ENCODE measurements around the gene DNM1L. TPM values are rescaled to one million over a fixed set of nuclear protein-coding genes. Genes with fewer than 3 reads are reported as not detected.
A peak's percentile ranks its signal among the peaks of the same experiment; 100 is the strongest.

Gene DNM1L
- total and polyA plus RNA-seq, 10 of the 15 experiments (the other 5 are each of a cell fraction or from before 2014, with no cell fraction given) = 23.1 to 201 (median 63.9) TPM

DNA sequence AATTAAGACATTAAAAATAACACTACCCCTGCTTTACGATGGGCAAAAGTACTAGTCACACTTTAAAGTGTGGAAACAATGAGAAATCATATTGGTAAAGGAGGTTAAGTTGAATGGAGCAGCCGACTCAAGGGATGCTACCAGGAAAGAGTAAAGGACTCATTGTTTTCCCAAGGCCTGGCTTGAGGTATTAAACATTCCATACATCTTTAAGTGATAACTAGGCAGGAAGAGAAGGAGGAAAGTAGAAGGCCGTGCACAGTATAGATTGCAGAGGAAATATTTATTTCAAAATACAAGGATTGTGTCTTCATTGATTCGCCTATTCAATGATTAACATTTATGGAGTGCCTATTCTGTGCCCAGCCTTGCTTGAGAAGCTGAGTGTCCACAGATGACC lies 97.2 kb downstream of the DNM1L start:
- no peaks in the 10 kb centered on the region for H3K27me3 ChIP-seq (replicated peaks in 1 of 2; ENCODE audit: control insufficient read depth in 2 of 2, insufficient read depth in 2 of 2, low read length in 1 of 2)
- H2AFZ ChIP-seq (ENCODE audit: control insufficient read depth, low read depth, low read length) = no peak overlapping the region
- WGBS (ENCODE audit: insufficient coverage, insufficient replicate concordance, low lambda C conversion rate, missing lambda C conversion rate) = 47% methylated on average over 4 of the region's 4 CpGs
- H3K4me2 ChIP-seq (ENCODE audit: control insufficient read depth, insufficient read depth) = no peak overlapping the region
- H3K4me3 ChIP-seq = no peak overlapping the region
- ChIA-PET CTCF (no interaction called here), SMC1A (ENCODE audit: uncharacterized antibody, unreplicated experiment) (interaction anchor here (1.3 kb wide), 1 partner anchor 20 kb away, joined by 4 read pairs; the partner anchor contains the start of gene YARS2), POLR2A (interaction anchor here (0.5 kb wide), 1 partner anchor 12 kb away, joined by 5 read pairs; no protein-coding TSS in a partner anchor), RAD21 (ENCODE audit: unreplicated experiment) (no interaction called here)
- no peaks in the 10 kb centered on the region for H4K20me1 ChIP-seq (ENCODE audit: control insufficient read depth, insufficient read depth)
- DNase-seq (ENCODE audit: low read depth, low spot score) = no peak
- H3K27ac ChIP-seq (ENCODE audit: control insufficient read depth, insufficient read depth) = no peak overlapping the region
- FAIRE-seq = no peak
- no TSS peak for BruUV-seq (replicated peaks)
- H3K79me2 ChIP-seq (ENCODE audit: control insufficient read depth, insufficient read depth, low read length) = no peaks in the 10 kb centered on the region
- ATAC-seq = no peak
- H3K4me1 ChIP-seq (ENCODE audit: control insufficient read depth, insufficient read depth, low read length) = no peaks in the 10 kb centered on the region
- intact Hi-C loops (cut with micrococcal nuclease; ENCODE audit: unreplicated experiment) = no loop called here
- TF ChIP-seq TARDBP (IDR thresholded peaks at IDR 0.05; ENCODE audit: borderline replicate concordance) = no peak
- no peak for TF ChIP-seq DPF2 (IDR thresholded peaks at IDR 0.05)
- no peak for TF ChIP-seq IKZF1 (conservative IDR thresholded peaks at IDR 0.05)
- TF ChIP-seq EP300 (IDR thresholded peaks at IDR 0.05; ENCODE audit: borderline replicate concordance in 1 of 2, control insufficient read depth in 1 of 2, low read depth in 2 of 2, low read length in 2 of 2) = no peak
- TF ChIP-seq ZSCAN29 (IDR thresholded peaks at IDR 0.05) = no peak
- in situ Hi-C loops (cut with MboI) = no loop called here
- H3K36me3 ChIP-seq (ENCODE audit: control insufficient read depth in 2 of 2, insufficient read depth in 2 of 2, low read length in 1 of 2) = no peaks in the 10 kb centered on the region
- H3K9me3 ChIP-seq (replicated peaks; ENCODE audit: control insufficient read depth, insufficient read depth, low read length) = no peaks in the 10 kb centered on the region
- no peak overlapping the region for H3K9ac ChIP-seq (ENCODE audit: control insufficient read depth, insufficient read depth, low read length)

DNA sequence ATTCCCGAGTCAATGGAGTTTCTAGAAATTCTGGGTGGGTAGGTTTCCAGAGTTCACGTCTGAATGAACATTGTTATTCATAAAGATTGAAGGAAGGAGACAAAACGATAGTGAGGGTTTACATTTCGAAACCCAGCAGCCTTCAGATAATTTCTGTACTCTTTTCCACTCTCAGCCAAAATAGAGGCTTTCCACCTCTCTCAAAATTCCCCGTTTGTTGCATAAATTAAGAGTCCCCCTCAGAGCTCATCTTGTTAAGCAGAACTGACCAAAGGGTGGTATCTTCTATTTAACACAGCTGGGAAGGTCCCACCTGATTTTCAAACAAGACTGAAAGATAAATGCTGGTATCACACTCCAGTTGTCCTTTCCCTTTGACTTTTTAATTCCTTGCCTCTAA lies 98.1 kb downstream of the DNM1L start:
- Histone ChIP-seq H3K79me2 (ENCODE audit: control insufficient read depth, insufficient read depth, low read length) (no peaks in the 10 kb centered on the region), H3K9ac (ENCODE audit: control insufficient read depth, insufficient read depth, low read length) (no peak overlapping the region), H4K20me1 (ENCODE audit: control insufficient read depth, insufficient read depth) (no peaks in the 10 kb centered on the region), H3K27ac (ENCODE audit: control insufficient read depth, insufficient read depth) (no peak overlapping the region), H2AFZ (ENCODE audit: control insufficient read depth, low read depth, low read length) (no peak overlapping the region), H3K4me2 (ENCODE audit: control insufficient read depth, insufficient read depth) (no peak overlapping the region), H3K4me3 (no peak overlapping the region), H3K4me1 (ENCODE audit: control insufficient read depth, insufficient read depth, low read length) (no peaks in the 10 kb centered on the region), H3K36me3 (ENCODE audit: control insufficient read depth in 2 of 2, insufficient read depth in 2 of 2, low read length in 1 of 2) (no peaks in the 10 kb centered on the region), H3K9me3 (replicated peaks; ENCODE audit: control insufficient read depth, insufficient read depth, low read length) (no peaks in the 10 kb centered on the region), H3K27me3 (replicated peaks in 1 of 2; ENCODE audit: control insufficient read depth in 2 of 2, insufficient read depth in 2 of 2, low read length in 1 of 2) (no peaks in the 10 kb centered on the region)
- DNase-seq (ENCODE audit: low read depth, low spot score) (no peak), ATAC-seq (peak; percentile 75), FAIRE-seq (no peak)
- no peak for TF ChIP-seq BRCA1 (IDR thresholded peaks at IDR 0.05; ENCODE audit: low read depth, low read length)
- TF ChIP-seq CHD4 (IDR thresholded peaks at IDR 0.05) = no peak
- TF ChIP-seq, protein P1, sequence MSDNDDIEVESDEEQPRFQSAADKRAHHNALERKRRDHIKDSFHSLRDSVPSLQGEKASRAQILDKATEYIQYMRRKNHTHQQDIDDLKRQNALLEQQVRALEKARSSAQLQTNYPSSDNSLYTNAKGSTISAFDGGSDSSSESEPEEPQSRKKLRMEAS (IDR thresholded peaks at IDR 0.05; ENCODE audit: low read depth, low read length) = no peak
- TF ChIP-seq, protein P2, sequence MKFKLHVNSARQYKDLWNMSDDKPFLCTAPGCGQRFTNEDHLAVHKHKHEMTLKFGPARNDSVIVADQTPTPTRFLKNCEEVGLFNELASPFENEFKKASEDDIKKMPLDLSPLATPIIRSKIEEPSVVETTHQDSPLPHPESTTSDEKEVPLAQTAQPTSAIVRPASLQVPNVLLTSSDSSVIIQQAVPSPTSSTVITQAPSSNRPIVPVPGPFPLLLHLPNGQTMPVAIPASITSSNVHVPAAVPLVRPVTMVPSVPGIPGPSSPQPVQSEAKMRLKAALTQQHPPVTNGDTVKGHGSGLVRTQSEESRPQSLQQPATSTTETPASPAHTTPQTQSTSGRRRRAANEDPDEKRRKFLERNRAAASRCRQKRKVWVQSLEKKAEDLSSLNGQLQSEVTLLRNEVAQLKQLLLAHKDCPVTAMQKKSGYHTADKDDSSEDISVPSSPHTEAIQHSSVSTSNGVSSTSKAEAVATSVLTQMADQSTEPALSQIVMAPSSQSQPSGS (IDR thresholded peaks at IDR 0.05; ENCODE audit: low read length) = no peak
- no peak for TF ChIP-seq ESRRA (IDR thresholded peaks at IDR 0.05; ENCODE audit: low read length)
- TF ChIP-seq RUNX3 (IDR thresholded peaks at IDR 0.05; ENCODE audit: low read length) = peak; percentile 11; the same call in 1 of the 2 replicates
- no peak for TF ChIP-seq PML (IDR thresholded peaks at IDR 0.05; ENCODE audit: low read length)
- peak; percentile 27 for TF ChIP-seq IKZF1 (conservative IDR thresholded peaks at IDR 0.05)
- no peak for TF ChIP-seq TCF3 (IDR thresholded peaks at IDR 0.05; ENCODE audit: borderline replicate concordance, insufficient read depth, low read depth, low read length)
- TF ChIP-seq IKZF2 (IDR thresholded peaks at IDR 0.05) = no peak
- TF ChIP-seq, protein P3, sequence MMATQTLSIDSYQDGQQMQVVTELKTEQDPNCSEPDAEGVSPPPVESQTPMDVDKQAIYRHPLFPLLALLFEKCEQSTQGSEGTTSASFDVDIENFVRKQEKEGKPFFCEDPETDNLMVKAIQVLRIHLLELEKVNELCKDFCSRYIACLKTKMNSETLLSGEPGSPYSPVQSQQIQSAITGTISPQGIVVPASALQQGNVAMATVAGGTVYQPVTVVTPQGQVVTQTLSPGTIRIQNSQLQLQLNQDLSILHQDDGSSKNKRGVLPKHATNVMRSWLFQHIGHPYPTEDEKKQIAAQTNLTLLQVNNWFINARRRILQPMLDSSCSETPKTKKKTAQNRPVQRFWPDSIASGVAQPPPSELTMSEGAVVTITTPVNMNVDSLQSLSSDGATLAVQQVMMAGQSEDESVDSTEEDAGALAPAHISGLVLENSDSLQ (IDR thresholded peaks at IDR 0.05) = no peak
- ChIA-PET POLR2A (no interaction called here), RAD21 (ENCODE audit: unreplicated experiment) (no interaction called here), SMC1A (ENCODE audit: uncharacterized antibody, unreplicated experiment) (interaction anchor here (1.3 kb wide), 1 partner anchor 21 kb away, joined by 4 read pairs; the partner anchor contains the start of gene YARS2), CTCF (no interaction called here)
- intact Hi-C loops (cut with micrococcal nuclease; ENCODE audit: unreplicated experiment) = no loop called here
- no TSS peak for BruUV-seq (replicated peaks)
- in situ Hi-C loops (cut with MboI) = no loop called here
- 2% methylated on average over 5 of the region's 5 CpGs for WGBS (ENCODE audit: insufficient coverage, insufficient replicate concordance, low lambda C conversion rate, missing lambda C conversion rate)

Measured in GM12878 (cell line).